Measurements from ENCODE around the gene TBC1D3I. TPM values are rescaled to one million over a fixed set of nuclear protein-coding genes. Genes with fewer than 3 reads are reported as not detected.

The TBC1D3I gene
- total RNA-seq, 2 donors from 2014 or later = 0.67 to 2.1 TPM

Other genes starting within 250 kb of the TBC1D3I start
- 1 to 10 TPM in 1 of 2 donors, not detected in 1; 1.7 TPM for gene CCL23, start 246.6 kb downstream of the TBC1D3I start, total RNA-seq
- gene CCL18, start 200.3 kb downstream of the TBC1D3I start, total RNA-seq = not detected
- 1,000 to 10,000 TPM; 2,440 to 2,619 TPM for gene CCL3, start 174.4 kb downstream of the TBC1D3I start, total RNA-seq
- 100 to 1,000 TPM; 379 to 582 TPM for gene CCL4, start 160.7 kb downstream of the TBC1D3I start, total RNA-seq
- 10 to 100 TPM in 1 of 2 donors, 1 to 10 TPM in 1; 9.2 to 10.7 TPM for gene TBC1D3B, start 87.9 kb downstream of the TBC1D3I start, total RNA-seq
- 10 to 100 TPM; 59.6 to 82.1 TPM for gene CCL3L1, start 67.8 kb downstream of the TBC1D3I start, total RNA-seq
- gene CCL4L2, start 53.5 kb downstream of the TBC1D3I start, total RNA-seq = 10 to 100 TPM; 24.9 to 37.4 TPM
- gene TBC1D3G, start 59.3 kb upstream of the TBC1D3I start, total RNA-seq = not detected
- gene TBC1D3H, start 123.9 kb upstream of the TBC1D3I start, total RNA-seq = not detected
- gene ZNHIT3, start 222.1 kb upstream of the TBC1D3I start, total RNA-seq = 10 to 100 TPM; 36.8 to 38.1 TPM

All from natural killer cell treated with Interleukin-12 subunit alpha and Interleukin-12 subunit beta and Interleukin-15 and Interleukin-18, amount 100 ng/mL, for 72 hours (primary cell).